H1 (cell line): Measurements from ENCODE around the gene EDDM3A. TPM values are rescaled to one million over a fixed set of nuclear protein-coding genes. Genes with fewer than 3 reads are reported as not detected.

Experiments used
- CTCF ChIA-PET: fragments of 300-600 bp; sonication (Branson Sonifier 250); formaldehyde crosslinking; loops from one replicate; lab custom pipeline; 2021; ENCODE audit not compliant: partially characterized antibody; lab: Charles Lee
- POLR2A ChIA-PET: fragments of 300-600 bp; sonication (Branson Sonifier 250); formaldehyde crosslinking; loops from one replicate; lab custom pipeline; 2021; ENCODE audit warnings: inconsistent platforms; ENCODE audit not compliant: partially characterized antibody; lab: Charles Lee
- DNase-seq, 2 experiments: peaks; one replicate each; pipeline versions ENCODE4 v3.0.0 to v3.0.0-alpha.2; 2010 to 2022; ENCODE audit warnings: low spot score in 2 of 2, low read depth in 1 of 2, mixed read lengths in 1 of 2
- FAIRE-seq: peaks from 2 replicates; lab custom pipeline; 2011; peaks lifted over from hg19 to GRCh38; lab: Jason Lieb, UNC
- H2AFZ ChIP-seq: 2 replicates; pipeline ENCODE4 v1.8.1; 2012; ENCODE audit warnings: low read length, inconsistent platforms
- H2AK5ac ChIP-seq: 2 replicates; pipeline ENCODE4 v1.6.1; 2013; ENCODE audit warnings: low read depth, low read length
- H2BK120ac ChIP-seq: replicated peaks from 2 replicates; pipeline ENCODE3; 2013; ENCODE audit warnings: low read depth, low read length, inconsistent platforms
- H2BK12ac ChIP-seq: 2 replicates; pipeline ENCODE4 v1.6.1; 2013; ENCODE audit warnings: low read depth, low read length
- H2BK15ac ChIP-seq: 2 replicates; pipeline ENCODE4 v1.6.1; 2013; ENCODE audit warnings: low read length
- H2BK20ac ChIP-seq: 2 replicates; pipeline ENCODE4 v1.6.1; 2013; ENCODE audit warnings: low read length
- H2BK5ac ChIP-seq: 2 replicates; pipeline ENCODE4 v1.6.1; 2013; ENCODE audit warnings: low read depth, low read length
- H3K14ac ChIP-seq: 2 replicates; pipeline ENCODE4 v1.6.1; 2013; ENCODE audit warnings: inconsistent platforms; ENCODE audit not compliant: insufficient read length
- H3K18ac ChIP-seq: 2 replicates; pipeline ENCODE4 v1.6.1; 2013; ENCODE audit warnings: low read length; ENCODE audit errors: extremely low read depth
- H3K23ac ChIP-seq: 2 replicates; pipeline ENCODE4 v1.6.1; 2013; ENCODE audit warnings: inconsistent platforms; ENCODE audit not compliant: insufficient read length
- H3K23me2 ChIP-seq: 2 replicates; pipeline ENCODE4 v1.6.1; 2013; ENCODE audit warnings: low read depth, low read length
- H3K27ac ChIP-seq: 2 replicates; pipeline ENCODE4 v1.6.1; 2011; ENCODE audit warnings: low read depth, low read length, inconsistent platforms
- H3K27me3 ChIP-seq, 4 experiments: replicated peaks in 1 of 4; 1 replicate in 1 of 4; 2 replicates in 3 of 4; pipeline versions ENCODE4 v1.6.1 to v1.8.1; 2011 to 2013; ENCODE audit warnings: low read length in 3 of 4, mild to moderate bottlenecking in 3 of 4, inconsistent platforms in 2 of 4, mixed read lengths in 2 of 4, moderate library complexity in 1 of 4; ENCODE audit not compliant: control insufficient read depth in 3 of 4, insufficient read depth in 3 of 4; ENCODE audit errors: extremely low read depth in 1 of 4
- H3K36me3 ChIP-seq, 4 experiments: 2 replicates each; pipeline versions ENCODE4 v1.6.1 to v1.8.1; 2011 to 2013; ENCODE audit warnings: mild to moderate bottlenecking in 4 of 4, low read length in 3 of 4, moderate library complexity in 2 of 4, control low read depth in 1 of 4, inconsistent platforms in 1 of 4; ENCODE audit not compliant: insufficient read depth in 4 of 4, control insufficient read depth in 2 of 4
- H3K4ac ChIP-seq: replicated peaks from 2 replicates; pipeline ENCODE3; 2013; ENCODE audit warnings: low read length, low read depth, mixed read lengths, inconsistent platforms; ENCODE audit not compliant: insufficient read length
- H3K4me1 ChIP-seq, 4 experiments: replicated peaks in 1 of 4; 1 replicate in 1 of 4; 2 replicates in 3 of 4; pipeline versions ENCODE4 v1.6.1 to v1.8.1; 2011 to 2013; ENCODE audit warnings: low read length in 3 of 4, inconsistent platforms in 2 of 4, mixed read lengths in 1 of 4; ENCODE audit not compliant: insufficient read depth in 4 of 4, control insufficient read depth in 3 of 4
- H3K4me2 ChIP-seq, 2 experiments: 2 replicates each; pipeline versions ENCODE4 v1.6.1 to v1.8.1; 2011 to 2013; ENCODE audit warnings: low read depth in 2 of 2, low read length in 2 of 2, control low read depth in 1 of 2, inconsistent platforms in 1 of 2, mild to moderate bottlenecking in 1 of 2; ENCODE audit not compliant: insufficient read depth in 1 of 2
- H3K4me3 ChIP-seq, 4 experiments: fragments of 200-600, 300-600 bp in 1 of 4; sonication (generic), shearing (Covaris generic), sonication (Bioruptor Twin) in 1 of 4; 2 replicates each; pipeline versions ENCODE4 v1.5.1 to v1.8.1; 2011 to 2016; ENCODE audit warnings: low read length in 4 of 4, low read depth in 3 of 4, control low read depth in 2 of 4, inconsistent platforms in 2 of 4, mild to moderate bottlenecking in 2 of 4, mixed read lengths in 1 of 4, moderate library complexity in 1 of 4; ENCODE audit not compliant: insufficient read depth in 2 of 4; ENCODE audit errors: extremely low read depth in 1 of 4
- H3K56ac ChIP-seq: replicated peaks from 2 replicates; pipeline ENCODE3; 2013; ENCODE audit warnings: low read depth, mild to moderate bottlenecking, mixed read lengths, low read length, inconsistent platforms; ENCODE audit not compliant: insufficient read length
- H3K79me1 ChIP-seq: 2 replicates; pipeline ENCODE4 v1.6.1; 2013; ENCODE audit warnings: low read depth, low read length, control low read depth
- H3K79me2 ChIP-seq, 2 experiments: 2 replicates each; pipeline versions ENCODE4 v1.6.1 to v1.8.1; 2012 to 2013; ENCODE audit warnings: low read length in 2 of 2, mild to moderate bottlenecking in 2 of 2, inconsistent platforms in 1 of 2; ENCODE audit not compliant: insufficient read depth in 2 of 2, control insufficient read depth in 1 of 2
- H3K9ac ChIP-seq, 4 experiments: replicated peaks in 1 of 4; 1 replicate in 1 of 4; 2 replicates in 3 of 4; pipeline versions ENCODE4 v1.6.1 to v1.8.1; 2011 to 2013; ENCODE audit warnings: low read depth in 3 of 4, low read length in 3 of 4, control low read depth in 2 of 4, mild to moderate bottlenecking in 2 of 4, moderate library complexity in 2 of 4, inconsistent platforms in 1 of 4; ENCODE audit errors: extremely low read depth in 1 of 4
- H3K9me3 ChIP-seq, 2 experiments: 2 replicates each; pipeline versions ENCODE4 v1.6.1 to v1.8.1; 2012 to 2013; ENCODE audit warnings: mild to moderate bottlenecking in 2 of 2, moderate library complexity in 2 of 2, control low read depth in 1 of 2, inconsistent platforms in 1 of 2, low read depth in 1 of 2, low read length in 1 of 2, mixed read lengths in 1 of 2; ENCODE audit not compliant: insufficient read depth in 2 of 2
- H4K20me1 ChIP-seq, 2 experiments: replicated peaks in 1 of 2; 2 replicates each; pipeline versions ENCODE3 to v1.8.1; 2011 to 2013; ENCODE audit warnings: inconsistent platforms in 2 of 2, low read length in 2 of 2, mild to moderate bottlenecking in 1 of 2; ENCODE audit not compliant: insufficient read depth in 2 of 2, control insufficient read depth in 1 of 2
- H4K5ac ChIP-seq: 2 replicates; pipeline ENCODE4 v1.6.1; 2013; ENCODE audit warnings: low read length, low read depth, mixed read lengths, inconsistent platforms; ENCODE audit not compliant: insufficient read length
- H4K8ac ChIP-seq: 2 replicates; pipeline ENCODE4 v1.8.0; 2013; ENCODE audit warnings: mild to moderate bottlenecking, moderate library complexity, low read length, inconsistent platforms; ENCODE audit not compliant: insufficient read depth; ENCODE audit errors: extremely low read depth
- H4K91ac ChIP-seq: replicated peaks from 2 replicates; pipeline ENCODE3; 2013; ENCODE audit warnings: low read length, mixed read lengths, inconsistent platforms; ENCODE audit not compliant: insufficient read length
- ATF2 ChIP-seq: IDR thresholded peaks from 2 replicates; pipeline ENCODE4 v1.6.1; 2012; ENCODE audit warnings: low read length, inconsistent platforms
- BACH1 ChIP-seq: IDR thresholded peaks from 2 replicates; pipeline ENCODE4 v1.6.1; 2012; ENCODE audit warnings: low read length, improper control_type of control experiment
- CBX8 ChIP-seq: fragments of 300-800, 300-1000 bp; sonication (generic); IDR thresholded peaks from 2 replicates; pipeline ENCODE4 v1.7.1; 2016; ENCODE audit warnings: low read depth, low read length, borderline replicate concordance
- CHD1 ChIP-seq: IDR thresholded peaks from 2 replicates; pipeline ENCODE4 v1.6.1; 2012; ENCODE audit warnings: low read depth, low read length, improper control_type of control experiment
- EP300 ChIP-seq, 2 experiments: IDR thresholded peaks; 1 replicate in 1 of 2; 2 replicates in 1 of 2; pipeline ENCODE4 v1.6.1; 2011 to 2012; ENCODE audit warnings: low read depth in 2 of 2, low read length in 2 of 2, mild to moderate bottlenecking in 2 of 2, borderline replicate concordance in 1 of 2, inconsistent platforms in 1 of 2, moderate library complexity in 1 of 2
- FOSL1 ChIP-seq: IDR thresholded peaks from 2 replicates; pipeline ENCODE4 v1.6.1; 2011; ENCODE audit warnings: mild to moderate bottlenecking, low read depth, low read length, moderate library complexity; ENCODE audit not compliant: insufficient read depth
- JUN ChIP-seq: IDR thresholded peaks from 2 replicates; pipeline ENCODE4 v1.6.1; 2011; ENCODE audit warnings: low read depth, mild to moderate bottlenecking, improper control_type of control experiment, low read length
- JUND ChIP-seq: IDR thresholded peaks from 2 replicates; pipeline ENCODE4 v1.6.1; 2011; ENCODE audit warnings: mild to moderate bottlenecking, improper control_type of control experiment, low read length
- RXRA ChIP-seq: IDR thresholded peaks from 2 replicates; pipeline ENCODE4 v1.6.1; 2011; ENCODE audit warnings: low read depth, mild to moderate bottlenecking, low read length, moderate library complexity; ENCODE audit not compliant: insufficient read depth
- SP1 ChIP-seq: IDR thresholded peaks from 2 replicates; pipeline ENCODE4 v1.6.1; 2011; ENCODE audit warnings: low read depth, low read length
- TAF7 ChIP-seq: optimal IDR thresholded peaks from 2 replicates; pipeline ENCODE3; 2011; ENCODE audit warnings: low read depth, mild to moderate bottlenecking, inconsistent platforms, low read length, moderate library complexity, borderline replicate concordance
- YY1 ChIP-seq: IDR thresholded peaks from 2 replicates; pipeline ENCODE4 v1.6.1; 2011; ENCODE audit warnings: low read depth, mild to moderate bottlenecking, low read length
- ZNF274 ChIP-seq: IDR thresholded peaks from 2 replicates; pipeline ENCODE4 v1.7.0; 2012; ENCODE audit warnings: low read length, borderline replicate concordance; ENCODE audit errors: extremely low read depth
- WGBS, 2 experiments: shearing (Covaris generic) in 1 of 2; methylation state at CpG; one replicate each; pipeline versions ENCODE4 v1.1.6 to v1.1.7; 2013 to 2015; ENCODE audit warnings: low lambda C conversion rate in 2 of 2, mixed read lengths in 2 of 2, inconsistent platforms in 1 of 2, low coverage in 1 of 2, missing lambda C conversion rate in 1 of 2; ENCODE audit not compliant: insufficient replicate concordance in 2 of 2, insufficient coverage in 1 of 2, insufficient read length in 1 of 2; ENCODE audit errors: extremely low coverage in 1 of 2, missing lambda C conversion rate in 1 of 2; 5-methylcytosine and 5-hydroxymethylcytosine counted together
- polyA plus RNA-seq, 7 experiments: library from polyadenylated mRNA; depleted of rRNA in 3 of 7; stranded (reverse) in 5 of 7; unstranded in 2 of 7; fragments of >200 nt in 5 of 7; fragments of 200-250 nt in 2 of 7; gene quantifications; 1 replicate in 5 of 7; 2 replicates in 1 of 7; 4 replicates in 1 of 7; pipeline versions ENCODE4 v1.2.1 to v1.2.3, GENCODE V29; 2011 to 2013; ENCODE audit warnings: missing spikeins in 2 of 7, mixed read lengths in 2 of 7
- total RNA-seq: library from RNA; stranded (reverse); fragmentation: NEBNext Ultra II Directional; extraction: Animal tissue kit (Norgen Biotek cat#: 25700); gene quantifications from 2 replicates; pipeline ENCODE4 v1.2.1, GENCODE V29; 2021

Gene EDDM3A
- total and polyA plus RNA-seq, 2 of the 8 experiments (the other 6 are each of a cell fraction or from before 2014, with no cell fraction given): 0.09 TPM; not detected in 1

- no peak overlapping the region for H3K27ac ChIP-seq
- no peaks in the 10 kb centered on the region for H4K20me1 ChIP-seq
- H2BK15ac ChIP-seq: no peak overlapping the region
- POLR2A ChIA-PET: no interaction called here
- no peak overlapping the region for H3K4me3 ChIP-seq
- no peak overlapping the region for H2BK5ac ChIP-seq
- WGBS, 2 experiments: 91% methylated on average over 3 of the region's 3 CpGs; no CpG with 5 or more reads in 1 of the 2 experiments
- H3K27me3 ChIP-seq: peaks cover 0 to 3% (median 0%) of the 10 kb centered on the region in 4 experiments; a peak in 1 of 7 replicates
- CTCF ChIA-PET: interaction anchor here (1.1 to 7.2 kb wide), 2 partner anchors 12 to 37 kb away, joined by 3 to 43 read pairs; no protein-coding TSS in a partner anchor
- no peak overlapping the region for H4K91ac ChIP-seq
- H3K36me3 ChIP-seq: no peaks in the 10 kb centered on the region
- H3K4ac ChIP-seq: no peak overlapping the region
- no peak overlapping the region for H3K9ac ChIP-seq
- H3K4me2 ChIP-seq: no peak overlapping the region
- no peaks in the 10 kb centered on the region for H3K79me2 ChIP-seq
- no peaks in the 10 kb centered on the region for H3K79me1 ChIP-seq
- H2BK120ac ChIP-seq: no peak overlapping the region
- H3K23me2 ChIP-seq: no peaks in the 10 kb centered on the region
- H3K23ac ChIP-seq: no peak overlapping the region
- no peak overlapping the region for H2BK12ac ChIP-seq
- H3K56ac ChIP-seq: no peak overlapping the region
- no peak overlapping the region for H4K8ac ChIP-seq
- H2AK5ac ChIP-seq: no peak overlapping the region
- FAIRE-seq: no peak
- H4K5ac ChIP-seq: no peak overlapping the region
- DNase-seq: no peak
- H3K9me3 ChIP-seq: no peaks in the 10 kb centered on the region
- H3K4me1 ChIP-seq: peaks cover 0 to 12% (median under 1%) of the 10 kb centered on the region in 4 experiments; a peak in 3 of 7 replicates
- H3K14ac ChIP-seq: no peak overlapping the region
- H2BK20ac ChIP-seq: no peak overlapping the region
- no peak overlapping the region for H2AFZ ChIP-seq
- H3K18ac ChIP-seq: no peak overlapping the region
- TF ChIP-seq RXRA: no peak
- no peak for TF ChIP-seq JUND
- TF ChIP-seq CBX8: no peak
- TF ChIP-seq ZNF274: no peak
- TF ChIP-seq SP1: no peak
- no peak for TF ChIP-seq EP300 (IDR thresholded peaks at IDR 0.05; ENCODE audit: borderline replicate concordance in 1 of 2, low read depth in 2 of 2, low read length in 2 of 2)
- no peak for TF ChIP-seq CHD1
- no peak for TF ChIP-seq FOSL1
- TF ChIP-seq TAF7: no peak
- no peak for TF ChIP-seq YY1
- no peak for TF ChIP-seq BACH1
- no peak for TF ChIP-seq JUN
- no peak for TF ChIP-seq ATF2
Measured at GRCh38 chr14:20769421-20769820, 23.7 kb downstream of the EDDM3A start.
